K562 (cell line): Measurements from ENCODE around the gene EDDM13. TPM values are rescaled to one million over a fixed set of nuclear protein-coding genes. Genes with fewer than 3 reads are reported as not detected.

Experiments
- BACH1 ChIP-seq: fragments of 200-800 bp; sonication (Bioruptor generic); IDR thresholded peaks from 2 replicates; pipeline ENCODE4 v1.6.1; 2016; ENCODE audit warnings: missing genetic modification characterization, missing compliant biosample characterization
- CBFA2T3 ChIP-seq: fragments of 450-650 bp; IDR thresholded peaks from 2 replicates; pipeline ENCODE4 v1.6.1; 2017
- FIP1L1 ChIP-seq: fragments of 200-400 bp; formaldehyde crosslinking; IDR thresholded peaks from 2 replicates; pipeline ENCODE4 v1.6.1; 2018; ENCODE audit warnings: mild to moderate bottlenecking, low read depth, low read length; ENCODE audit not compliant: poor library complexity, severe bottlenecking
- HCFC1 ChIP-seq: IDR thresholded peaks from 2 replicates; pipeline ENCODE4 v1.6.1; 2012; ENCODE audit warnings: low read depth, low read length, improper control_type of control experiment
- KDM5B ChIP-seq: fragments of 200-600 bp; sonication (generic); IDR thresholded peaks from 2 replicates; pipeline ENCODE4 v1.6.1; 2012; ENCODE audit warnings: low read depth, mild to moderate bottlenecking, moderate library complexity, low read length, control low read depth, inconsistent platforms; ENCODE audit not compliant: insufficient replicate concordance
- KLF16 ChIP-seq: IDR thresholded peaks from 2 replicates; pipeline ENCODE4 v1.6.1; 2016; ENCODE audit warnings: antibody characterized with exemption
- MAFK ChIP-seq: IDR thresholded peaks from 2 replicates; pipeline ENCODE4 v1.6.1; 2011; ENCODE audit warnings: low read length, improper control_type of control experiment
- MTA3 ChIP-seq: fragments of 450-650 bp; formaldehyde crosslinking; IDR thresholded peaks from 2 replicates; pipeline ENCODE4 v1.6.1; 2017; ENCODE audit warnings: mild to moderate bottlenecking, borderline replicate concordance
- MXI1 ChIP-seq: IDR thresholded peaks from 2 replicates; pipeline ENCODE4 v1.6.1; 2011; ENCODE audit warnings: low read depth, mild to moderate bottlenecking, improper control_type of control experiment, low read length
- RBBP5 ChIP-seq: fragments of 200-600 bp; sonication (generic); IDR thresholded peaks from 2 replicates; pipeline ENCODE4 v1.6.1; 2012; ENCODE audit warnings: borderline replicate concordance, mild to moderate bottlenecking, low read length, control low read depth, inconsistent platforms; ENCODE audit not compliant: insufficient read depth, poor library complexity, severe bottlenecking
- RBFOX2 ChIP-seq: fragments of 200-400 bp; formaldehyde crosslinking; IDR thresholded peaks from 2 replicates; pipeline ENCODE4 v1.6.1; 2017; ENCODE audit warnings: low read depth, mild to moderate bottlenecking, low read length, moderate library complexity
- SOX6 ChIP-seq: fragments of 450-650 bp; IDR thresholded peaks from 2 replicates; pipeline ENCODE4 v1.6.1; 2014; ENCODE audit warnings: mild to moderate bottlenecking
- TAF9B ChIP-seq: fragments of 450-650 bp; IDR thresholded peaks from 2 replicates; pipeline ENCODE4 v1.6.1; 2018; ENCODE audit warnings: mild to moderate bottlenecking; ENCODE audit not compliant: partially characterized antibody
- ZFP30 ChIP-seq: fragments of 250-450 bp; sonication (Bioruptor Pico); IDR thresholded peaks from 2 replicates; pipeline ENCODE4 v1.8.0; 2022; ENCODE audit warnings: moderate library complexity, mild to moderate bottlenecking, inconsistent platforms, borderline replicate concordance
- ZNF140 ChIP-seq: fragments of 250-450 bp; sonication (Bioruptor Pico); IDR thresholded peaks from 2 replicates; pipeline ENCODE4 v1.8.0; 2021; ENCODE audit warnings: moderate library complexity, mild to moderate bottlenecking, inconsistent platforms
- ZNF354B ChIP-seq: fragments of 250-450 bp; sonication (Bioruptor Pico); IDR thresholded peaks from 2 replicates; pipeline ENCODE4 v1.4.0; 2020
- ZNF583 ChIP-seq: fragments of 250-450 bp; sonication (Bioruptor Pico); IDR thresholded peaks from 2 replicates; pipeline ENCODE4 v1.4.0; 2020
- ZNF76 ChIP-seq: fragments of 250-450 bp; sonication (Bioruptor Pico); IDR thresholded peaks from 2 replicates; pipeline ENCODE4 v1.4.0; 2020; ENCODE audit warnings: mild to moderate bottlenecking, moderate library complexity, borderline replicate concordance
- polyA plus RNA-seq, 8 experiments: library from polyadenylated mRNA; depleted of rRNA in 4 of 8; stranded (reverse) in 5 of 8; unstranded in 3 of 8; fragments of >200 nt; fragmentation: Nextera tagmentation in 2 of 8; fragmentation: Illumina TruSeq in 1 of 8; extraction: Ambion mirVana in 2 of 8; extraction: Trizol in 1 of 8; gene quantifications; 2 replicates each; pipeline versions ENCODE4 v1.2.1 to v1.2.3, GENCODE V29; 2011 to 2014; ENCODE audit warnings: inconsistent platforms in 1 of 8, missing spikeins in 1 of 8
- total RNA-seq, 7 experiments: library from RNA; depleted of rRNA in 6 of 7; stranded (reverse); fragments of >200 nt in 6 of 7; fragmentation: Illumina TruSeq in 2 of 7; extraction: Trizol in 2 of 7; gene quantifications; 2 replicates each; pipeline versions ENCODE4 v1.2.1 to v1.2.3, GENCODE V29; 2011 to 2021; ENCODE audit warnings: low replicate concordance in 1 of 7
- TF ChIP-seq, protein P1 (sequence below), 2 experiments: fragments of 200-800 bp in 1 of 2; sonication (Bioruptor generic) in 1 of 2; sonication (generic) in 1 of 2; formaldehyde crosslinking in 1 of 2; IDR thresholded peaks in 1 of 2; conservative IDR thresholded peaks in 1 of 2; 2 replicates each; pipeline versions ENCODE4 v1.5.0 to v1.6.1; 2016 to 2020; ENCODE audit warnings: missing compliant biosample characterization in 1 of 2, missing genetic modification characterization in 1 of 2, missing genetic modification reagents in 1 of 2
- TF ChIP-seq, protein P2 (sequence below): fragments of 450-650 bp; formaldehyde crosslinking; IDR thresholded peaks from 2 replicates; pipeline ENCODE4 v1.4.0; 2020; ENCODE audit warnings: mild to moderate bottlenecking
- TF ChIP-seq, protein P3 (sequence below): IDR thresholded peaks from 3 replicates; pipeline ENCODE4 v1.6.1; 2011; ENCODE audit warnings: borderline replicate concordance, mild to moderate bottlenecking; ENCODE audit not compliant: insufficient read length, insufficient read depth
- TF ChIP-seq, protein P4 (sequence below): fragments of 450-650 bp; formaldehyde crosslinking; IDR thresholded peaks from 2 replicates; pipeline ENCODE4 v1.4.0; 2022; ENCODE audit warnings: missing genetic modification characterization
- TF ChIP-seq, protein P5 (sequence below): fragments of 250-450 bp; sonication (Bioruptor Pico); IDR thresholded peaks from 2 replicates; pipeline ENCODE4 v1.8.0; 2022; ENCODE audit warnings: inconsistent platforms, mild to moderate bottlenecking, moderate library complexity, borderline replicate concordance

EDDM13 gene
- total and polyA plus RNA-seq, 9 of the 15 experiments (the other 6 are each of a cell fraction or from before 2014, with no cell fraction given), result 2.0 to 7.7 (median 4.1) TPM

DNA sequence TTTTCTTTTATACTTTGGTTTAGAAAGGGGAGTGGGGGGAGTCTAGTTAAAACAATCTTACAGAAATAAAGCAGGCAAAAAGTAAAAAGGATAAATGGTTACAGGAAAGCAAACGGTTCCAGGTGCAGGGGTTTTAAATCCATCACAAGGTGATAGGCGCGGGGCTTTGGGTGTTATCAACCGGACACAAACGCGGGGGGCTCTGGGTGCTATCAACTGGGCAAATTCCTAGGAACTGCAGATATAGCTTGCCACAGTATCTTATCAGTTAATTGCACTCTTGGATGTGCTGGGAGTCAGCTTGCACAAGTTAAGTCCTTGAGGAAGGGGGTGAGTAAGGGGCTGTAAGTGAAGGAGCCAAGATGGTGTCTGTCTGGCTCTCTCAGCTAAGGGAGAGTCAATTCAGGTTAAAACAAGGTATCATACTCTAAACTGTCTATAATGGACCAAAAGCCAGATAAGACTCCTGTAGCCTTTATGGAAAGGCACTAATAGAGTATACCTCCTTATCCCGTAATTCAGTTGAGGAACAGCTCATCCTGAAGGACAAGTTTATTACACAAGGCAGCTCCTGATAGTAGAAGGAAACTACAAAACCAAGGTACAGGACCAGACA, 74.7 kb downstream of the EDDM13 start (continued):
- TF ChIP-seq, protein P1, sequence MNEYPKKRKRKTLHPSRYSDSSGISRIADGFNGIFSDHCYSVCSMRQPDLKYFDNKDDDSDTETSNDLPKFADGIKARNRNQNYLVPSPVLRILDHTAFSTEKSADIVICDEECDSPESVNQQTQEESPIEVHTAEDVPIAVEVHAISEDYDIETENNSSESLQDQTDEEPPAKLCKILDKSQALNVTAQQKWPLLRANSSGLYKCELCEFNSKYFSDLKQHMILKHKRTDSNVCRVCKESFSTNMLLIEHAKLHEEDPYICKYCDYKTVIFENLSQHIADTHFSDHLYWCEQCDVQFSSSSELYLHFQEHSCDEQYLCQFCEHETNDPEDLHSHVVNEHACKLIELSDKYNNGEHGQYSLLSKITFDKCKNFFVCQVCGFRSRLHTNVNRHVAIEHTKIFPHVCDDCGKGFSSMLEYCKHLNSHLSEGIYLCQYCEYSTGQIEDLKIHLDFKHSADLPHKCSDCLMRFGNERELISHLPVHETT (CRISPR knock-in tag; conservative IDR thresholded peaks at IDR 0.05 in 1 of 2, IDR thresholded peaks at IDR 0.05 in 1 of 2), result 0 out of 4 replicates have a peak, but pooled peaks of 1 of the 2 experiments have one; percentile 50
- TF ChIP-seq HCFC1, result no peak
- peak; percentile 86 for TF ChIP-seq KLF16
- TF ChIP-seq, protein P2, sequence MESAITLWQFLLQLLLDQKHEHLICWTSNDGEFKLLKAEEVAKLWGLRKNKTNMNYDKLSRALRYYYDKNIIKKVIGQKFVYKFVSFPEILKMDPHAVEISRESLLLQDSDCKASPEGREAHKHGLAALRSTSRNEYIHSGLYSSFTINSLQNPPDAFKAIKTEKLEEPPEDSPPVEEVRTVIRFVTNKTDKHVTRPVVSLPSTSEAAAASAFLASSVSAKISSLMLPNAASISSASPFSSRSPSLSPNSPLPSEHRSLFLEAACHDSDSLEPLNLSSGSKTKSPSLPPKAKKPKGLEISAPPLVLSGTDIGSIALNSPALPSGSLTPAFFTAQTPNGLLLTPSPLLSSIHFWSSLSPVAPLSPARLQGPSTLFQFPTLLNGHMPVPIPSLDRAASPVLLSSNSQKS (CRISPR knock-in tag), result no peak
- peak; percentile 88 for TF ChIP-seq ZNF76 (CRISPR knock-in tag)
- TF ChIP-seq SOX6, result no peak
- no peak for TF ChIP-seq RBFOX2
- TF ChIP-seq ZNF354B (CRISPR knock-in tag), result no peak
- TF ChIP-seq MTA3, result no peak
- no peak for TF ChIP-seq FIP1L1
- TF ChIP-seq ZNF583 (CRISPR knock-in tag), result peak; percentile 96
- TF ChIP-seq CBFA2T3, result peak; percentile 83
- TF ChIP-seq BACH1 (tag), result no peak
- TF ChIP-seq, protein P3, sequence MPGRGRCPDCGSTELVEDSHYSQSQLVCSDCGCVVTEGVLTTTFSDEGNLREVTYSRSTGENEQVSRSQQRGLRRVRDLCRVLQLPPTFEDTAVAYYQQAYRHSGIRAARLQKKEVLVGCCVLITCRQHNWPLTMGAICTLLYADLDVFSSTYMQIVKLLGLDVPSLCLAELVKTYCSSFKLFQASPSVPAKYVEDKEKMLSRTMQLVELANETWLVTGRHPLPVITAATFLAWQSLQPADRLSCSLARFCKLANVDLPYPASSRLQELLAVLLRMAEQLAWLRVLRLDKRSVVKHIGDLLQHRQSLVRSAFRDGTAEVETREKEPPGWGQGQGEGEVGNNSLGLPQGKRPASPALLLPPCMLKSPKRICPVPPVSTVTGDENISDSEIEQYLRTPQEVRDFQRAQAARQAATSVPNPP, result no peak
- no peak for TF ChIP-seq ZFP30 (CRISPR knock-in tag)
- no peak for TF ChIP-seq TAF9B
- TF ChIP-seq, protein P4, sequence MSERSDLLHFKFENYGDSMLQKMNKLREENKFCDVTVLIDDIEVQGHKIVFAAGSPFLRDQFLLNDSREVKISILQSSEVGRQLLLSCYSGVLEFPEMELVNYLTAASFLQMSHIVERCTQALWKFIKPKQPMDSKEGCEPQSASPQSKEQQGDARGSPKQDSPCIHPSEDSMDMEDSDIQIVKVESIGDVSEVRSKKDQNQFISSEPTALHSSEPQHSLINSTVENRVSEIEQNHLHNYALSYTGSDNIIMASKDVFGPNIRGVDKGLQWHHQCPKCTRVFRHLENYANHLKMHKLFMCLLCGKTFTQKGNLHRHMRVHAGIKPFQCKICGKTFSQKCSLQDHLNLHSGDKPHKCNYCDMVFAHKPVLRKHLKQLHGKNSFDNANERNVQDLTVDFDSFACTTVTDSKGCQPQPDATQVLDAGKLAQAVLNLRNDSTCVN (CRISPR knock-in tag), result no peak
- no peak for TF ChIP-seq RBBP5
- no peak for TF ChIP-seq MXI1
- no peak for TF ChIP-seq MAFK
- no peak for TF ChIP-seq ZNF140 (CRISPR knock-in tag)
- TF ChIP-seq, protein P5, sequence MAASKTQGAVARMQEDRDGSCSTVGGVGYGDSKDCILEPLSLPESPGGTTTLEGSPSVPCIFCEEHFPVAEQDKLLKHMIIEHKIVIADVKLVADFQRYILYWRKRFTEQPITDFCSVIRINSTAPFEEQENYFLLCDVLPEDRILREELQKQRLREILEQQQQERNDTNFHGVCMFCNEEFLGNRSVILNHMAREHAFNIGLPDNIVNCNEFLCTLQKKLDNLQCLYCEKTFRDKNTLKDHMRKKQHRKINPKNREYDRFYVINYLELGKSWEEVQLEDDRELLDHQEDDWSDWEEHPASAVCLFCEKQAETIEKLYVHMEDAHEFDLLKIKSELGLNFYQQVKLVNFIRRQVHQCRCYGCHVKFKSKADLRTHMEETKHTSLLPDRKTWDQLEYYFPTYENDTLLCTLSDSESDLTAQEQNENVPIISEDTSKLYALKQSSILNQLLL (CRISPR knock-in tag), result no peak
- no peak for TF ChIP-seq KDM5B
